Measurements from ENCODE around the gene CKMT2.
"Not testable (repeated sequence)": the region's sequence is repeated elsewhere in the genome, so short reads cannot be mapped to it uniquely, and the experiment has no call there.

- not testable (repeated sequence) for TF ChIP-seq CTCF, POLR2A (IDR thresholded peaks at IDR 0.05)
Observed at GRCh38 chr5:81294021-81294420, 60.9 kb downstream of the CKMT2 start.

Measured in esophagus squamous epithelium (tissue), 4 donors.